Measurements from ENCODE around the gene DCD.
"Not testable (repeated sequence)": the region's sequence is repeated elsewhere in the genome, so short reads cannot be mapped to it uniquely, and the experiment has no call there.

Gene DCD

DNA sequence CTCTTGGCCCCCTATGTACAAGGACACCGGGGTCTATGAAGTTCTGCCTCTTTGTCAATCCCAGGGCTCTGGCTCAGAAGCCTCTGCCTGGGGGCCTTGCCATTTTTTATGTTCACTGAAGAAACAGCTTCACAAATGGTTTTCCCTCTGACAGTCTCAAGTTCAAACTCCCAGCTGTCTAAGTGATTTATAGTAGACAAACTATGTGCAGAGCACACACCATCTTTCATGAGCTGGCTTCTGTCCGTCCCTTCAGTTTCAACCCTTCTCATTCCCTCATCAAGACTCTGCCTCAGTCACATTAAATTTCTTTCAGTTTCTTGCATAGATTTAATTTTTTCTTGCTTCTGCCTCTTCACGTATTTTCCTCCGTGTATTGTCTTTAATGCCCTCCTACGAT, 2.7 kb upstream of the DCD start:
- no peak for DNase-seq

DNA sequence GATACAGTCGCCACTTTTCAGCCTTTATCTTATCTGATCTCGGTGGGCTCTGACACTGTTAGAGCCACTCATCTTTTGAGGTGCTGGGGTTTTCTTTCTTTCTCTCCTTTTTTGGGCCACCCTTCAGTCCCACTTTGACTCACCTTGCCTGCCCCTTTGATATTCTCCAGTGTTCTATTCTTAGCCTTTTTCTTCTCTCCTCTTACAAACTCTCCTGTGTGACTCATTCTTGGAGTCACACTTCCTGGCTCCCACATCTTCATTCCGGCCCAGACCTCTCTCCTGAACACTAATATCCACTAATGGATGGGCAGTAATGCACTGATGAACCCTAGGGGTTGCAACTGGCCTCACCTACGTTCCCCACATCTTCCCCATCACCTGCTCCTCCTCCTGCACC, 2.2 kb upstream of the DCD start:
- no peak for DNase-seq

DNA sequence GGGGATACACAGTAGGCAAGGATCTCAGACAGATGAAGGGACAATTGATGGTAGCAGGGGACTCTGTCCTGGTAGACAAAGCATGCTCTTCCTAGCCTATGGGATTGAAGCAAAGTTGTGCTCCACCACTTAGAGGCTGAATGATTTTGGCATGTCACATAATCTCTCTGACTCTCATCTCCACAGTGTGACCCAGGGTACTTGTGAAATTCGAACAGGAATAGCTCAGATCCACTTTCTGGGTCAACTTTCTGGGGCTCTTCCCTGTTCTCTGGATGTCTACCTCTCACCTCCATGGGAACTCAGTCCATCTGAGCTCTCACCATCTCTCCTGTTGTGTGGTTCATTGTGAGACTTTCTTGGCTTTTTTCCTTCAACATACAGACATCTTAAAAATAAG, 1.7 kb upstream of the DCD start:
- no peak for DNase-seq

DNA sequence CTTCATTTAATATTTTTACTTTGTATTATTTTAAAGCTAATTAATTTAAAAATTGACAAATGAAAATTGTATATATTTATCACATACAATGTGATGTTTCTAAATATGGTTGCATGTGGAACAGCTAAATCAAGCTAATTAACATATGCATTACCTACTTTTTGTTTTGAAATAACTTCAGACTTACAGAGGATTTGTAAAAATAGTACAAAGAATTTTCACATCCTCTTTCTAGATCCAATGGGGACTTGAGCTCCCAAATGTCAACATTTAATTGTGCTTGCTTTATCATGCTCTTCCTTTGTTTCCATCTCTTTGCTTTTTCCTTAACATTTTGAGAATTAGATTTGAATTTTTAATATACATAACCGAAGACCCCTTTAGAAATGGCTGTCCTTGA, 6.6 kb downstream of the DCD start:
- no peak for DNase-seq

DNA sequence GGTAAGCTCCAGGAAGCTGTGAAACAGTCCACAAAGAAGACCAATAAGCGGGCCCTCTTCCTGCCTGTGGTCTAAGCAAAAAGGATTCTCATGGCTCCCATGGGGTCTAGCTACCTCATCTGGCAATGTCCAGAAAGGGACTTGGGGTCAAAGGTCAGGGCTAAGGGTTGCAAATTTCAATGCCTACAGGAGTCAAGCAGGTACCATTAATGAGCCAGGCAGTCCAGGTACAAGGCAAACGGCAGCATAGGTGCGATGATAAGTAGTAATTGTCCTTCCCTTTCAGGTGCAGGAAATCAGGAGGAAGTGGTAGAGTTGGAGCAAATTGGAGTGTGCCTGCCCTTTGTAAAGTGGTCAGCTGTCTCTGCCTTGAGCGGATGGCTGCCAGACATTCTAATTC, 7.1 kb downstream of the DCD start:
- no peak for DNase-seq

DNA sequence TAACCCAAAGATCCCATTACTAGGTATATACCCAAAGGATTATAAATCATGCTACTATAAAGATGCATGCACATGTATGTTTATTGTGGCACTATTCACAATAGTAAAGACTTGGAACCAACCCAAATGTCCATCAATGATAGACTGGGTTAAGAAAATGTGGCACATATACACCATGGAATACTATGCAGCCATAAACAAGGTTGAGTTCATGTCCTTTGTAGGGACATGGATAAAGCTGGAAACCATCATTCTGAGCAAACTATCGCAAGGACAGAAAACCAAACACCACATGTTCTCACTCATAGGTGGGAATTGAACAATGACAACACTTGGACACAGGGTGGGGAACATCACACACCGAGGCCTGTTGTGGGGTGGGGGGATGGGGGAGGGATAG, 9.1 kb downstream of the DCD start:
- not testable (repeated sequence) for DNase-seq

DNA sequence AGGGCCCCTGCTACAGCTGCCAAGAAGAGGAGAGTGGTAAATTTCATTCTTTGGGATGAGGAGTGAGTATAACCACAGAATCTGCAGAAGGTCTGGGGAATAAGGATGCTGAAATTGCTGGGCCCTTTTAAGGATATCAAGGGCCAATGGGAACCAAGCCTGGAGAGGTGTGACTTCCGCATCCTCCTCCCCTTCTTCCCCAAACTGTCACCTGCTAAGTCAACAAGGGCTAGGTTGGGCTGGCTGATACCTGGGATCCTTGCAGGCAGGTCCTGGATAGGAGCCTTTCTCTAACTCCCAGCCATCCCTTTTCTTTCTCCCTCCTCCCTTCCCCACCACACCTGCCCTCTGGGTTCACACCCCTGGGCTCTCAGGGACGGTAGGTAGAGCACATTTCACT, 13.4 kb downstream of the DCD start, which contains the start of gene LACRT:
Gene LACRT (minus strand): TSS at position 101 of the 400 bp plus-strand sequence. CDS start 54 bp downstream, at position 47.
- DNase-seq = no peak

DNA sequence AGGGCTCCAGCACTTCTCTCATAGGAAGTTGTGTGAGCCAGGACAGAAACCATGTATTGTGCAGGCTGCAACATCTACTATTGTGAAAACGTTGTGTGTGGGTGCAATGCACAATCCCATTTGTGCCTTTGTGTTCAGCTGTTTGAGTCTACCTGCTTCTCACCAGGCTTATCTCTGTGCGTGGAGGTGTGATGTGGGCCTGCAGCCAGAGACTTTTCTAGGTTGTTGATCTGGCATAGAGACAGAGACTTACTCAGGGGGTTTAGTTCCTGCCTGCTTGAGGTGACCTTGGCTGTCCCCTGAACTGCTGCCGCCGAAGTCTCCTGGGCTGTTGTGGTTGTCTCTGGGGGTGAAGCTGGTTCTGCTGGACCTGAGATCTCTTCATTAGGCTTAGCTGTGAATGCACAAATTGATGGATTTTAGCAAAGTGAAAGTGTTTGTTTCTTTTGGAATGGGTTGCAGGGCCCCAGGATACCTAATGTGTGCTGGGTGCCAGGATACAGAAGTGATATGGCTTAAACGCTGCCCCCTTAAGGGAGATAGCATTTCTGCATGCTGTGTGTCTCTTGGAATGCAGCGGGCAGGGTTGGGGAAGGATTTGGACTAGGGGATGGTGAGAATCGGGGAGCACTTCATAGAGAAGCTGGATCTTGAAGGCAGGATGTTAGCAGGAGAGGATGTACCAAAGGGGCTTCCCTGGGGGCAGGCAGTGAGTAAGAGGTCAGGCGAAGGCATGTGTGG, 16.0 kb downstream of the DCD start:
- no peak for DNase-seq

DNA sequence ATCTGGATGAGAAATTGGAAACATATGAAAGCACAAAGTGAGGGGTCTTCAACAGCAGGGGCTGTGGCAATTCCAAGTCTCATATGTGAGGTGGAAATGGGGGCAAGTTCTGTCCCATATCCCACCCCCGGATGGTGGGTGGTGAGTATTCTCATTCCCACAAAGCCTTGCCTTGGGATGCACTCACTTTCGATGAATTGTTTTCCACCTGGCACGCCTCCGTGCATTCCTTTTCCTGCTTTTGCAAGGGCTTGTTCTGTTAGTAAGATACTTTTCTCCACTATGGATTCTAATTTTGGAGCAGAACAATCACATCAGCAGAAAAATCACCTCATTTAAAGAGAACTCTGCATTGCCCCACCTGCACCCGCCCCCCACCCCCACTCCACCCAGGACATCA, 16.6 kb downstream of the DCD start:
- DNase-seq = no peak

DNA sequence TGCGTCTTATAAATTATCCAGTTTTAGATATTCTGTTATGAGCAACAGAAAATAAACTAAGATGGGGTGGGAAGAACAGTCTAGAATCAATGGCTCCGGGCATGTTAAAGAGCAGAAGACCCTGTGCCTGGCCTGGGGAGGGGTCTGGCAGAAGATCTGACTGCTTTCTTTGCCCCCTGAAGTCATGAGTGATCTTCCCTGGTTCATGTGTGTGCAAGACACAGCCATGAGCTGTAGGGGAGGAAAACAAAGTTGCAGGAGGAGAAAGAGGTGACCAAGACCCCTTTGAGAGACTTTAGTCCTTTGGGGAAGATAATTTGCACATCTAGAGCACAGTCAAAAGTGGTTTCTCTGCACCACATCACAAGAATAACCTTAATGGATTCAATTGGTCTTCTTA, 18.2 kb downstream of the DCD start:
- DNase-seq = no peak

DNA sequence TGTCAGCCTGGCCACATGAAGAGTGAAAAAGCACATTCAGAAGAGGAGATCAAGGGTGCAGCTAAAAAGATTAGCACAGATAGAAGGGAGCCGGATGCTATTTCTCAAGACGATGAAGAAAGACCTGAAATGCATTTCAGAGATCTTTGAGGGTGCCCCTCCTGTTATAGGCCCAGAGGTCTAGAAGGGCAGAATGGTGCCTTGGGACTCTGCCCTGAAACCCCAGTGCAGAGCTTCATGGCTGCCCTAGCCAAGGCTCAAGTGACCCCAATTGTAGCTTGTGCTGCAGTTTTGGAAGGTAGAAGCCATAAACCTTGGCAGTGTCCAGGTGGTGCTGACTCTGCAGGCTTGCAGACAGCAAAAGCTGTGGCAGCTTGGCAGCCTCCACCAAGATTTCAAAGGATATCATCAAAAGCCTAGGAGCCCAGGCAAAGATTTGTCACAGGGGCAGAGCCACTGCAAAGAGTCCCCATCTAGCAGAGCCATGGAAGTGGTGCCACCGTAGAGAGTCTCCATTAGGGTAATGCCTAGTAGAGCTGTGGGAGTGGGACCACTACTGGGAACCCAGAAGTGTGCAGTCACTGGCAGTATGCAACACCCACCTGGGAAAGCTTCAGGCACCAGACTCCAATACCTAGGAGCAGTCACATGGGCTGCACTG, 19.8 kb downstream of the DCD start:
- DNase-seq = no peak

DNA sequence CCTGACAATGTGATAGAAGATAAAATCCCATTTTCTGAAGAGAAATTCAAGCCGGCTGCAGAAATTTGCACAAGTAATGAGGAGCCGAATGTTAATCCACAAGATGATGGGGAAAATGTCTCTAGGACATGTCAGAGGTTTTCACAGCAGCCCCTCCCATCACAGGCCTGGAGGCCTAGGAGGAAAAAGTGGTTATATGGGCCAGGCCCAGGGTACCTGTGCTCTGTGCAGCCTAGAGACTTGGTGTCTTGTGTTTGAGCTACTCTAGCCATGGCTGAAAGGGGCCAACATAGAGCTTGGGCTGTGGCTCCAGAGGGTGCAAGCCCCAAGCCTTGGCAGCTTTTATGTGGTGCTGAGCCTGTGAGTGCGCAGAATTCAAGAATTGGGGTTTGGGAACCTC, 20.9 kb downstream of the DCD start:
- no peak for DNase-seq

DNA sequence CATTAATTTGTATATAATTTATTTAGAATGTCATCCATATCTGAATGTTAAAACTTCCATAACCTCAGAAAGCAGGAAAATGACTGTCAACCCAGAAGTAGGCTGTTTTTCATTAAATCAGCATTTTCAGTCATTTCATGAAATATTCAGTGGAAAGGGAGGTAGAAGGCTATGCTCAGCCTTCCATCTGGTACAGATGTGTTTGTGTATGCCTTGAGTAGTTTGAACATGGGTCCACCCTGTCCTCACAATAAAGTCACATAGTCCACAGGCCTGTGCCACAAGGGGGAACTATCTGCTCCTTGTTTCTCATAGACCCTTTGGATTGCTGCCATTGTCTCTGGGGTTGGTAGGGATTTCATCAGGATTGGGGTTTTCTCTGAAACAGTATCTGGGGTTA, 22.6 kb downstream of the DCD start:
- no peak for DNase-seq

DNA sequence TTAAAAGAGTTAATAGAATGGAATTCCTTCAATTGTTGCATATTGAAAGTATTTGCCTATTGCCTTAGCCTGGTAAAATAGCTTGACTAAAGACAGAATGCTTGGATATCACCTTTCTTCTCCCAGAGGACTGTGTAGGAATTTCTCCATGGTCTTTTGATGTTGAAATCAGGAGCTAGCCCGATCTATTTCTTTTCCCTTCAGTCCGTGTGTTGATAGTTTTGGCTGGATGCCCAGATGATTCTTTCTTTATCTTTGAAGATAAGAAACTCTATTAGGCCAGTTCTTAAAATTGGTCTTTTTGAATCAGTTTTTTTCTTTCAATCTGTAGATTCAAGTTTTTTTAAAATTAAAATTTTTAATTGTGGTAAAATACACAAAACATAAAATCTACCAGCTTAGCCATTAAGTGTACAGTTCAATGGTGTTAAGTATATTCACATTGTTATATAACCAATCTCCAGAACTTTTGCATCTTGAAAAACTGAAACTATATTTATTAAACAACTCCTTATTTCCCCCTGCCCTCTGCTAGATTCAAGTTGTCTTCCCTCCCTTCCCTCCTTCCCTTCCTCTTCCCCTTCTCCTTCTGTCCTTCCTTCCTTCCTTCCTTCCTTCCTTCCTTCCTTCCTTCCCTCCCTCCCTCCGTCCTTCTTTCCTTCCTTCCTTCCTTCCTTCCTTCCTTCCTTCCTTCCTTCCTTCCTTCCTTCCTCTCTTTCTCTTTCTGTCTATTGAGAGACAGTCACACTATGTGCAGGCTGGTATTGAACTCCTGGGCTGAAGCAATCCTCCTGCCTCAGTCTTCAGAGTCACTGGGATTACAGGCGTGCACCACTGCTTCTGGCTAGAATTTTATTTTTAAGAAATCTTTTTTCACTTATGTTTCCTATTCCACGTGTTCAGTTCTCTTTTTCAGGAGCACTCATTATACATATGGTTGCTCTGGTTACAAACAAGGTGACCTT, 23.6 kb downstream of the DCD start:
- DNase-seq = no peak

DNA sequence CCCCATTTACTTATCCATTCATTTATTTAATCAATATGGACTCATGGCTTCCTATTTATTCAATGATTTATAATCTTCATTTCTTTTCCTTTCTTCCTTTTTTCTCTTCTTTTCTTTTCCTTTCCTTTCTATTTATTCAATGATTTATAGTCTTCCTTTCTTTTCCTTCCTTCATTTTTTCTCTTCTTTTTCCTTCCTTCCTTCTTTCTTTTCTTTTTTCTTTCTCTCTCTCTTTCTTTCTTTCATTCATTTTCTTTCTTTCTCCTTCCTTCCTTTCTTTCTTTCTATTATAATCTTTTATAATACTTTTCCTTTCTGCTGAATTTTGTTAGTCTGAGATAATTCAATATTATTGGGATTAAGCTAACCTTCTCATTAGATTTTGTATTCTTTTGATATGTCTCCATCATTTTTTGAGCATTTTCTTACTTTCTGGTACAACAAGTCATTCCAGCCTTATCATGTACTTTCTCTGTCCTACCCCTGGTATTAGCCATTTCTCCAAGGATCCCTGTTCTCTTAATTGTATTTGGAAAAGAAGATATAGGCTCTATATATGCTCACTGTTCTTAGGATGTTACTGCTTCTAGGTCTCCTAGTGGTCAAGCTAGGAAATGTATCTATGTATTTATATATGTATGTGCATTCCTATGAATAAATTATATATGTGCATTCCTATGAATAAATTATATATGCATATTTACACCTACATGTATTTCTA, 25.5 kb downstream of the DCD start:
- no peak for DNase-seq

DNA sequence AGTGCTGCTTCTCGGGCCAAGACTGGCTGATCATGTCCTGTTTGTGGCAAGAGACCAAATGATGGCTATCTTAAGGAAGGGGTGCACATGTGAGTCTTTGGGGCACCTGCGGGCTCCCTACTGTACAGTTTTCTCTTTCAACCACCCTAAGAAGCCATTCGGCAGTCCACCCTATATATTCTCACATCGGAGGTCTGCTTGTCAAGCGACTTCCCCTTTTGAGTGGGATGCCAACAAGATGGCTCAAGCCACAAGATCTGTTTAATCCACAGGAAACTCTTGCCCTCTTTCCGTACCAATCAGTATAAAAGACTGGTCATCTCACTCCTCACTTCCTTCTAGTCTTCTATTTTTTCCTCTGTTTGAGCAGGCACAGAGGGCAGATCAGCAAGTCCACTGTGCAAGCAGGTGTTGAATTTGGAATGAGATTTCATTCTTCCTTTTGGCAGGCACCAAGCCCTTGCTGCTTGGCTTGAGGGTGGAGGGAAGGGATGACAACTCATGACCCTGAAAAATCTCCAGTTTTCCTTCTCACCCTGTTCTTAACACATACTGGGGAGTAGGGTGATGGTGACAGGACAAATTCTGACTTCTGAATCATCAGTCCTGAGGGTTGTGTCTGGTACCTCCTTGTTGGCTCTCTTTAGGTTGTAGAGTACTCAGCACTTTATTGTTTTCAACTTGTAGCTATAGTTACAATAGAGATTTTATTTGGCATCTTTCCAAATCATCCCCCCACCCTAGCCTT, 31.1 kb downstream of the DCD start:
- DNase-seq = no peak

DNA sequence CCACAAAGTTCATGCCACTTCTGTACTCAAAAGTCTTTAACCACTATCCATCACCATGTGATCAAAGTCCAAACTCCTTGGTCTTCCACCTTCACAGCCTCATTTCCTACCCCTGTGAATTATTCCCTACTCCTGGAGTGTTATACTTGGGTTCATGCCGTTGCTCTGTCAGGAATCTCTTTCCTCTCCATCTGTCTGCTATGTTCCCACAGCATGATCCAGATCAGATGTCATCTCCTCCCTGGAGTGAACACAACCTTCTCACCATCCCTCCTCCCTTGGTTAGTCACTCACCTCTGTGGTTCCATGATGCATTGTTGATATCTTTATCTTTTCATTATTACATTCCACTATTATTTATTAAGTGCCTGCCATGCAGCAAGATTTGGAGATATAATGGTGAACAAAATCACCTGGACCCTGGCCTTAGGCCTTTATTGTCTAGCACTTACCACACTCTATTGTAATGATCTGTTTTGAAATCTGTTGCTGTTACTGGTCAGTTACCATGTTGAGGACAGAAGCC, 35.9 kb downstream of the DCD start:
- DNase-seq = no peak

DNA sequence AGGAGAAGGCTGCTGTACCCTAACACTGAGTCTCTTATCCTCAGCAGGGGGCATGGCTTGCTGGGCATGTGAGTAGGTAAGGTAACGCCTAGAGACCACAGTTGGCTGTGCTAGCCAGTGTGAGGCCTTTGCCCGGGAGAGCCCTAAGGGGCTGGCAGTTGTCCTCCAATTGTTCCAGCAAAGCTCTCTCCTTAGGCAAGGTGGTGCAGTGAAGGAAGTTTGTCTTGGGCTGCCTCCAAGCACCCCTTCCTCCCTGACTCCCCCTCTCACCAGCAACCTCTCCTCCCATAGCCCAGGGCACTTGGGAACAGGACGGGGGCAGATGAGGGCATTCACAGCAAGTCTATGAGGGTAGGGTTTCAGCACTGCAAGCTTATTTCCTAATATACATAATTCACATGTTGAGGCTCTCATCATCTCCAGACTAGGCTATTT, 36.4 kb downstream of the DCD start:
- DNase-seq = no peak

DNA sequence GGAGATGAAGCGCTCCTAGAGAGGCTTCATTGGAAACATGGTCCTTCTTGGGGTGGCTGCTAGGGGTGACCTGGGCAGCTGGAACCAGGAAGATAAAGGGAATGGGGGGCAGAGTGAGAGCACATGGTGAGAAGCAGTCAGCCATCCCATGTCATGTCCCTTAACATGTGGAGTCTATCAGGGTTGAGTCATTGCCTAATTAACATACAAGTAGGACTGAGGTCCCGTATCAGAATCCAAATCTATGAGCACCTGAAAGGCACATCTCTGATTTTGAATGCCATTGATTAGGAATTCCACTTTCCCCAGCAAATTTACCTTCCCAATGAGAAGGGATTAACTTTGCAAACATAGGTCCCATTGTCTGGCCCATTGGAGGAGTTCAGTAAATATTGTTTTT, 39.4 kb downstream of the DCD start:
- DNase-seq = no peak

DNA sequence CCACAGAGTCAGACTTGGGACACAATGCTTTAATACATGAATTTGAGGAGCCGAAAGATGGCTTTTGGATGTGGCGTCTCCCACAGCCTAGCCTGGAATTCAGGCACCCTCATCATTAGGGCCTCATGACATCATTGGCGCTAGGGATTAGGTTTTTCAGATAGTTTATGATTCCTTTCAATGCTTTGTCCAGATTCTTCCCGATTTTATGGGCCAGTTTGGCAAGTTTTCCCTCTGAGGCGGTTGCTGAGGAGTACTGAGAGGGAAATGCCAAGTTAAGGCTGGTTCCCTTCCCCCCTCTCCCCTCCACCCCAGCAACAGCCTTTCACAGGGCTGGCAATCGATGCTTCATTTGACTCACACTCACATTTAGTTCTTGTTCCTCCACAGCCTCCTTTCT, 40.0 kb downstream of the DCD start:
- DNase-seq = no peak

DNA sequence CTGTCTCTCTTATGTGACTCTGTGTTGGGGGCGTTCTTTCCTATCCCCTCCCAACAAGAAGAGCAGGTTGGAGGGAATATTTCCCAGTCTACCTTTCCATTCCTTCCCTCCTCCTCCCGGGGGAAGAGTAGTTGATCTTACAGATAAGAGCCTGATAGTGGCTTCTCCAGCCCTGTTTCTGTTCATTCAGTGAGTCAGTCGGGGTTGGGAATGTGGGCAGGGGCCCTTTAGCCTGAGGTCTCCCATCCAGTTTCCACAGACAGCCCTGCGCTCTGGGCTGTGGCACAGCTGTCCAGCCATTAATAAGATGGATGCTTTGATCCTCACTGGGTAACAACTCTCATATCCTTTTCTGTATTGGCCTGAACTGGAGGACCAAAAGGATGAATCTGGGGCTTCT, 41.6 kb downstream of the DCD start:
- DNase-seq = no peak

All from femur (tissue), 1 donor.